Measurements from ENCODE around the gene FBXO10.

- TF ChIP-seq, protein P1, sequence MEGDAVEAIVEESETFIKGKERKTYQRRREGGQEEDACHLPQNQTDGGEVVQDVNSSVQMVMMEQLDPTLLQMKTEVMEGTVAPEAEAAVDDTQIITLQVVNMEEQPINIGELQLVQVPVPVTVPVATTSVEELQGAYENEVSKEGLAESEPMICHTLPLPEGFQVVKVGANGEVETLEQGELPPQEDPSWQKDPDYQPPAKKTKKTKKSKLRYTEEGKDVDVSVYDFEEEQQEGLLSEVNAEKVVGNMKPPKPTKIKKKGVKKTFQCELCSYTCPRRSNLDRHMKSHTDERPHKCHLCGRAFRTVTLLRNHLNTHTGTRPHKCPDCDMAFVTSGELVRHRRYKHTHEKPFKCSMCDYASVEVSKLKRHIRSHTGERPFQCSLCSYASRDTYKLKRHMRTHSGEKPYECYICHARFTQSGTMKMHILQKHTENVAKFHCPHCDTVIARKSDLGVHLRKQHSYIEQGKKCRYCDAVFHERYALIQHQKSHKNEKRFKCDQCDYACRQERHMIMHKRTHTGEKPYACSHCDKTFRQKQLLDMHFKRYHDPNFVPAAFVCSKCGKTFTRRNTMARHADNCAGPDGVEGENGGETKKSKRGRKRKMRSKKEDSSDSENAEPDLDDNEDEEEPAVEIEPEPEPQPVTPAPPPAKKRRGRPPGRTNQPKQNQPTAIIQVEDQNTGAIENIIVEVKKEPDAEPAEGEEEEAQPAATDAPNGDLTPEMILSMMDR (IDR thresholded peaks at IDR 0.05; ENCODE audit: low read depth, low read length) = no peak
- TF ChIP-seq POLR2A (IDR thresholded peaks at IDR 0.05; ENCODE audit: extremely low read depth, insufficient read length) (no peak), MYC (IDR thresholded peaks at IDR 0.05; ENCODE audit: low read depth, low read length) (no peak)
Measured at GRCh38 chr9:37620396-37620795, 44.2 kb upstream of the FBXO10 start.

All from NB4 (cell line).